RWPE2 (cell line): Measurements from ENCODE around the gene ALAS2.
"Not testable (repeated sequence)": the region's sequence is repeated elsewhere in the genome, so short reads cannot be mapped to it uniquely, and the experiment has no call there.

Source experiments
- ATAC-seq: fragments of 200-7000 bp; cut with Tn5 transposase; 3 replicates; pipeline ENCODE4 v1.9.1; 2021; ENCODE audit warnings: low read depth
- DNase-seq: peaks from one replicate; pipeline ENCODE4 v3.0.0-alpha.2; 2020; ENCODE audit warnings: low spot score
- H3K27ac ChIP-seq: fragments of 450-650 bp; 2 replicates; pipeline ENCODE4 v1.5.1; 2017; ENCODE audit warnings: mild to moderate bottlenecking; ENCODE audit not compliant: poor library complexity, severe bottlenecking
- H3K27me3 ChIP-seq: fragments of 250-450 bp; sonication (Bioruptor Pico); 2 replicates; pipeline ENCODE4 v1.5.1; 2021; ENCODE audit warnings: mild to moderate bottlenecking, moderate library complexity; ENCODE audit not compliant: insufficient read depth, poor library complexity, severe bottlenecking
- H3K36me3 ChIP-seq: fragments of 250-450 bp; sonication (Bioruptor Pico); 2 replicates; pipeline ENCODE4 v1.5.1; 2020; ENCODE audit warnings: low read depth, mild to moderate bottlenecking, moderate library complexity
- H3K4me1 ChIP-seq: fragments of 250-450 bp; sonication (Bioruptor Pico); 2 replicates; pipeline ENCODE4 v1.5.1; 2021; ENCODE audit warnings: mild to moderate bottlenecking, moderate library complexity; ENCODE audit not compliant: insufficient read depth, poor library complexity, severe bottlenecking
- H3K4me3 ChIP-seq: fragments of 250-450 bp; sonication (Bioruptor Pico); 2 replicates; pipeline ENCODE4 v1.5.1; 2021; ENCODE audit warnings: mild to moderate bottlenecking, moderate library complexity; ENCODE audit not compliant: severe bottlenecking
- H3K9me3 ChIP-seq: fragments of 250-450 bp; sonication (Bioruptor Pico); 2 replicates; pipeline ENCODE4 v1.5.1; 2021; ENCODE audit warnings: mild to moderate bottlenecking, moderate library complexity; ENCODE audit not compliant: severe bottlenecking
- TF ChIP-seq, protein P1 (sequence below): fragments of 450-650 bp; IDR thresholded peaks from one replicate; pipeline ENCODE4 v1.5.1; 2017; ENCODE audit warnings: mild to moderate bottlenecking, moderate library complexity; ENCODE audit not compliant: poor library complexity, severe bottlenecking

ALAS2 gene

DNA sequence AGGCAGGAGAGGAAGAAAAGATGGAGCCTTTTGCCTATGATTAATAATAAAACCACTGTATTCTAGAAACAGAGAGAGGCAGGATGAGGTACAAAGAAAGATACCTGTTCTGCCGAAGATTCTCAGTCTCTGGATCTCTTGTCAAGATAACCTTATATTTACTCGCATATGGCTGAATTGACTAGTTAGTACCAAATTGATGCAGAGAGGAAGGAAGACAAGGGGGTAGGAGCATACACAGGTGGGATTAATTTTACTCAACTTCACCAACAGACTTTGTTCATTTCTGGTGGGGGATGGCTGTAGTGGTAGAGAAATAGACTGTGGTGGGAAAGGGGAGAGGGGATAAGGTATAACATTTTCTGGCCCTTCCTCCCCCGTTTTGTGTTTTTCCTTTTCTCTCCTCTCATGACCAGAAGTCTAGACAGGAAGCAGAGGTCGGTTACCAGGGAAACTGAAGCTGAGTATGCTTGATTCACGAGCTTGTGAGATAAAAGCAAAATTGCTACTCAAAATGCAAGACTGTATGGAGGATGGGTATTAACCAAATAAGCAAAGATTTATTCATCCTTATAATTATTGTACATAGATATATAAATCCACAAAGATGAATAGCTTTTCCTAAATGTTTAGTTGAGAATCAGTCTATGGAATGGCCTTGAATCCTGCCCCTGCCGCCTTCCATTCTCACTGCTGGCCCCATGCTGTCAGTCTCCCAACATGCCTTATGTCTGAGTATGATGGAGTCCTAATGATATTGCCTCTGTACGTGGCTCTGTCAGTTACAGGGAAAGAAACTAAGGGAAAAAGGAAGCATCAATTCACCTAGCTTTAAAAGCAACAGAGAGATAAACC, 26.3 kb upstream of the ALAS2 start:
- Histone ChIP-seq H3K36me3 (no peaks in the 10 kb centered on the region), H3K4me1 (no peaks in the 10 kb centered on the region), H3K4me3 (no peak overlapping the region), H3K9me3 (no peaks in the 10 kb centered on the region), H3K27ac (no peak overlapping the region), H3K27me3 (no peaks in the 10 kb centered on the region)
- TF ChIP-seq, protein P1, sequence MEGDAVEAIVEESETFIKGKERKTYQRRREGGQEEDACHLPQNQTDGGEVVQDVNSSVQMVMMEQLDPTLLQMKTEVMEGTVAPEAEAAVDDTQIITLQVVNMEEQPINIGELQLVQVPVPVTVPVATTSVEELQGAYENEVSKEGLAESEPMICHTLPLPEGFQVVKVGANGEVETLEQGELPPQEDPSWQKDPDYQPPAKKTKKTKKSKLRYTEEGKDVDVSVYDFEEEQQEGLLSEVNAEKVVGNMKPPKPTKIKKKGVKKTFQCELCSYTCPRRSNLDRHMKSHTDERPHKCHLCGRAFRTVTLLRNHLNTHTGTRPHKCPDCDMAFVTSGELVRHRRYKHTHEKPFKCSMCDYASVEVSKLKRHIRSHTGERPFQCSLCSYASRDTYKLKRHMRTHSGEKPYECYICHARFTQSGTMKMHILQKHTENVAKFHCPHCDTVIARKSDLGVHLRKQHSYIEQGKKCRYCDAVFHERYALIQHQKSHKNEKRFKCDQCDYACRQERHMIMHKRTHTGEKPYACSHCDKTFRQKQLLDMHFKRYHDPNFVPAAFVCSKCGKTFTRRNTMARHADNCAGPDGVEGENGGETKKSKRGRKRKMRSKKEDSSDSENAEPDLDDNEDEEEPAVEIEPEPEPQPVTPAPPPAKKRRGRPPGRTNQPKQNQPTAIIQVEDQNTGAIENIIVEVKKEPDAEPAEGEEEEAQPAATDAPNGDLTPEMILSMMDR, result no peak
- DNase-seq (no peak), ATAC-seq (no peak)

DNA sequence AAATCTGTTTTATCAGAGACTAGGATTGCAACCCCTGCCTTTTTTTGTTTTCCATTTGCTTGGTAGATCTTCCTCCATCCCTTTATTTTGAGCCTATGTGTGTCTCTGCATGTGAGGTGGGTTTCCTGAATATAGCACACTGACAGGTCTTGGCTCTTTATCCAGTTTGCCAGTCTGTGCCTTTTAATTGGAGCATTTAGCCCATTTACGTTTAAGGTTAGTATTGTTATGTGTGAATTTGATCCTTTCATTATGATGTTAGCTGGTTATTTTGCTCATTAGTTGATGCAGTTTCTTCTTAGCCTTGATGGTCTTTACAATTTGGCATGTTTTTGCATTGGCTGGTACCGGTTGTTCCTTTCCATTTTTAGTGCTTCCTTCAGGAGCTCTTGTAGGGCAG, 19.8 kb upstream of the ALAS2 start:
- DNase-seq, H3K27ac ChIP-seq, H3K36me3 ChIP-seq, H3K4me3 ChIP-seq, ATAC-seq, H3K9me3 ChIP-seq, H3K27me3 ChIP-seq, H3K4me1 ChIP-seq: not testable (repeated sequence)

DNA sequence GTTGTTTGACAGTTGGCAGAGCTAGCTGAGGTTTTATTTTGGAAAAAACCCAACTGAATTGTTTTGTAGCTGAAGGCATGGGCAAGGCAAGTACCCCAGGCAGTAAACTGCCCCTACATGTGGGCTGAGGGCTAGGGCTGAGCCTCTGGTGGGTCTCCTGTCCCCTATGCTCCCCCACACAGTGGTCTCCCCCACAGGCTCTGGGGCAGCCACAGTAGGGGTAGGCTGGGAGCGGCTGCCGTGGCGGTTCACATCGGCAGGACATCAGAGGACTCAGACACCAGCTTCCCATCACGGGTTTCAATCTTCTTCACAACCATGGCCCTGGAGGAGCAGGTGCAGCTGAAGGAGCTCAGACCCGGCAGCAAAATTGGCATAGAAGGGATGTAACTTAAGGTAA, 10.7 kb upstream of the ALAS2 start:
- no peak for ATAC-seq
- no peak overlapping the region for H3K27ac ChIP-seq

DNA sequence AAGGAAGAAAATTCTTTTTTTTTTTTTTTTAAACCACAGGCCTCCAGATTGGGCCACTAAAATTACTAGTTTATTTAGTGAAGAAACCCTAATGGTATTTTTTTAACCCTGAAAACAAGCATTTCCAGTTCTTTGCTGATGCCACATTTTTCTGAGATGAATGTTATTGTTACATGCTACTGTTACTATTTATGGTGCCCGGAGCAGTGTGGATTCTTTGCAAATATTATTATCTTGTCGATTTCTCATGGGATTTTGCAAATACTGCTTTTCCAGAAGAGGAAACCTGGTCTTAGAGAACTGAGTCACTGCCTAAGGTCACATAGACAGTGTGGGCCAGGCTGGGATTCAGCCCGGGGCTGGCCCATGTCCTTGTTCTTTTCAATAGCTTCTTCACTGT, 8.7 kb upstream of the ALAS2 start:
- TF ChIP-seq, protein P1, result no peak
- H3K27me3 ChIP-seq, result no peaks in the 10 kb centered on the region
- H3K4me1 ChIP-seq, result no peaks in the 10 kb centered on the region
- DNase-seq, result no peak
- H3K9me3 ChIP-seq, result no peaks in the 10 kb centered on the region
- H3K27ac ChIP-seq, result no peak overlapping the region
- no peak overlapping the region for H3K4me3 ChIP-seq
- peak; percentile 61 for ATAC-seq
- no peaks in the 10 kb centered on the region for H3K36me3 ChIP-seq

More for the DNA sequence above, 10.7 kb upstream of the ALAS2 start:
- Histone ChIP-seq H3K4me3 (no peak overlapping the region), H3K27me3 (no peaks in the 10 kb centered on the region), H3K36me3 (no peaks in the 10 kb centered on the region), H3K4me1 (no peaks in the 10 kb centered on the region), H3K9me3 (no peaks in the 10 kb centered on the region)
- DNase-seq, result no peak
- TF ChIP-seq, protein P1, result no peak

DNA sequence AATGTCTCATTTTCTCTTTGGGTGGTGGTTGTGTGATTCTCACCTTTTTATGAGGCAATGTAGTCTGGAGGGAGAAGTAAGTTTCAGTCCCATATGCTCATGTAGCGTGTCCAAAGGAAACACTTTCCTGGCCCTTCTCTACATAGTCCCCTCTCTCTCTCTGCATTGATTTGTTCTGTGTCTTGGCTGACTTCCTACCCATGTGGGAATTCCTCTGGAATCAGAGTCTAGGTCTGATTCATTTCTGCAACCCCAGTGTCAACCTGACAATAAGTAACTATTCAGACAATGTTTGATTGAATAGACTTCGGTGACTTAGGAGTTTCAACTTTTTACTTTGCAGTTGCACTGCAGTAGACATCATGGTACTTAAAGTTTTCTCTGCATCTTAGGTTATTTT, 2.7 kb upstream of the ALAS2 start:
- no peaks in the 10 kb centered on the region for H3K9me3 ChIP-seq
- DNase-seq, result no peak
- no peak for ATAC-seq
- TF ChIP-seq, protein P1, result no peak
- no peaks in the 10 kb centered on the region for H3K36me3 ChIP-seq
- H3K27ac ChIP-seq, result no peak overlapping the region
- H3K27me3 ChIP-seq, result no peaks in the 10 kb centered on the region
- H3K4me1 ChIP-seq, result no peaks in the 10 kb centered on the region
- H3K4me3 ChIP-seq, result no peak overlapping the region
